Liver (tissue), 9 donors: ENCODE data around the gene GOLGA6L7. TPM values are rescaled to one million over a fixed set of nuclear protein-coding genes. Genes with fewer than 3 reads are reported as not detected.

Source experiments
- DNase-seq: peaks from one replicate; pipeline ENCODE4 v3.0.0-alpha.2; 2017; ENCODE audit warnings: low spot score
- H3K27ac ChIP-seq, 2 donors: one replicate each; pipeline ENCODE4 v1.7.0; 2013; ENCODE audit warnings: inconsistent platforms in 2 of 2, low read length in 2 of 2, control low read depth in 1 of 2, low read depth in 1 of 2, mild to moderate bottlenecking in 1 of 2
- H3K27me3 ChIP-seq, 4 donors: one replicate each; pipeline versions ENCODE4 v1.6.1 to v1.7.0; 2013; ENCODE audit warnings: low read length in 3 of 4, inconsistent platforms in 1 of 4, mild to moderate bottlenecking in 1 of 4, moderate library complexity in 1 of 4; ENCODE audit not compliant: control insufficient read depth in 4 of 4, insufficient read depth in 4 of 4
- H3K36me3 ChIP-seq, 4 donors: one replicate each; pipeline versions ENCODE4 v1.6.1 to v1.7.0; 2013; ENCODE audit warnings: low read length in 3 of 4, mild to moderate bottlenecking in 3 of 4, low read depth in 1 of 4, moderate library complexity in 1 of 4; ENCODE audit not compliant: control insufficient read depth in 4 of 4, insufficient read depth in 3 of 4
- H3K4me1 ChIP-seq, 4 donors: one replicate each; pipeline versions ENCODE4 v1.6.1 to v1.7.0; 2013; ENCODE audit warnings: low read length in 3 of 4, mild to moderate bottlenecking in 3 of 4, moderate library complexity in 1 of 4; ENCODE audit not compliant: control insufficient read depth in 4 of 4, insufficient read depth in 4 of 4
- H3K4me3 ChIP-seq, 3 donors: one replicate each; pipeline versions ENCODE4 v1.6.1 to v1.7.0; 2013; ENCODE audit warnings: low read length in 3 of 3, control low read depth in 1 of 3, low read depth in 1 of 3, mild to moderate bottlenecking in 1 of 3
- H3K9ac ChIP-seq, 2 donors: one replicate each; pipeline ENCODE4 v1.7.0; 2013; ENCODE audit warnings: low read length in 2 of 2, mild to moderate bottlenecking in 2 of 2, moderate library complexity in 2 of 2, control low read depth in 1 of 2, low read depth in 1 of 2
- H3K9me3 ChIP-seq, 4 donors: one replicate each; pipeline versions ENCODE4 v1.6.1 to v1.7.0; 2013; ENCODE audit warnings: low read length in 3 of 4; ENCODE audit not compliant: control insufficient read depth in 4 of 4
- CTCF ChIP-seq: fragments of 150-350 bp; IDR thresholded peaks from 2 replicates; pipeline ENCODE4 v1.5.1; 2017; ENCODE audit warnings: improper control_type of control experiment, low read depth, low read length; ENCODE audit not compliant: missing input control
- FOXA1 ChIP-seq: IDR thresholded peaks from 2 replicates; pipeline ENCODE4 v1.6.1; 2016; ENCODE audit warnings: antibody characterized with exemption
- FOXA2 ChIP-seq: IDR thresholded peaks from 2 replicates; pipeline ENCODE4 v1.6.1; 2016; ENCODE audit warnings: antibody characterized with exemption
- HNF4A ChIP-seq, 2 donors: conservative IDR thresholded peaks; 2 replicates each; pipeline ENCODE4 v1.6.1; 2016; ENCODE audit warnings: antibody characterized with exemption in 2 of 2, mild to moderate bottlenecking in 2 of 2
- JUND ChIP-seq, 2 donors: IDR thresholded peaks; 2 replicates each; pipeline ENCODE4 v1.6.1; 2016; ENCODE audit warnings: antibody characterized with exemption in 2 of 2
- MAX ChIP-seq: IDR thresholded peaks from 2 replicates; pipeline ENCODE4 v1.6.1; 2016; ENCODE audit warnings: antibody characterized with exemption
- NR2F2 ChIP-seq: IDR thresholded peaks from 2 replicates; pipeline ENCODE4 v1.6.1; 2016; ENCODE audit warnings: antibody characterized with exemption
- RAD21 ChIP-seq, 2 donors: IDR thresholded peaks; 2 replicates each; pipeline ENCODE4 v1.6.1; 2016; ENCODE audit warnings: antibody characterized with exemption in 2 of 2, mild to moderate bottlenecking in 2 of 2
- RXRA ChIP-seq, 2 donors: IDR thresholded peaks; 2 replicates each; pipeline ENCODE4 v1.6.1; 2017 to 2018; ENCODE audit warnings: antibody characterized with exemption in 2 of 2, mild to moderate bottlenecking in 1 of 2
- SP1 ChIP-seq: IDR thresholded peaks from 2 replicates; pipeline ENCODE4 v1.6.1; 2018; ENCODE audit warnings: antibody characterized with exemption, mild to moderate bottlenecking
- TAF1 ChIP-seq: conservative IDR thresholded peaks from 2 replicates; pipeline ENCODE4 v1.6.1; 2016; ENCODE audit warnings: antibody characterized with exemption, mild to moderate bottlenecking
- YY1 ChIP-seq: IDR thresholded peaks from 2 replicates; pipeline ENCODE4 v1.6.1; 2016; ENCODE audit warnings: antibody characterized with exemption, mild to moderate bottlenecking
- ZBTB33 ChIP-seq: IDR thresholded peaks from 2 replicates; pipeline ENCODE4 v1.6.1; 2016; ENCODE audit warnings: antibody characterized with exemption
- WGBS: extraction: QIAGEN DNeasy Blood & Tissue Kit; methylation state at CpG from one replicate; pipeline ENCODE4 v1.1.7; 2013; 5-methylcytosine and 5-hydroxymethylcytosine counted together
- polyA plus RNA-seq, 2 donors: library from polyadenylated mRNA; stranded (reverse) in 1 of 2; unstranded in 1 of 2; fragments of 200-250 nt in 1 of 2; fragments of >200 nt in 1 of 2; fragmentation: Nextera tagmentation in 1 of 2; extraction: Ambion mirVana in 1 of 2; gene quantifications; one replicate each; pipeline versions ENCODE4 v1.2.1 to v1.2.3, GENCODE V29; 2013 to 2015
- total RNA-seq, 2 donors: library from RNA; depleted of rRNA; stranded (reverse); fragments of >200 nt; gene quantifications; one replicate each; pipeline ENCODE4 v1.2.3, GENCODE V29; 2014
- donor health status: healthy.
- donor health status: healthy.
- donor health status: healthy.
- donor health status: healthy.
- donor health status: healthy.

Gene GOLGA6L7
- total and polyA plus RNA-seq, 4 donors: not detected

- peaks cover 2 to 8% (median 4%) of the 10 kb centered on the region in 4 donors for H3K4me1 ChIP-seq
- H3K27me3 ChIP-seq: peaks cover 0 to 9% (median 0%) of the 10 kb centered on the region in 4 donors
- WGBS: 97% methylated on average over 3 of the region's 3 CpGs
- H3K4me3 ChIP-seq: no peak overlapping the region
- no peak for DNase-seq
- H3K9me3 ChIP-seq: no peaks in the 10 kb centered on the region
- H3K27ac ChIP-seq: no peak overlapping the region
- no peak overlapping the region for H3K9ac ChIP-seq
- no peak for TF ChIP-seq SP1
- TF ChIP-seq RXRA (IDR thresholded peaks at IDR 0.05): no peak
- TF ChIP-seq ZBTB33: no peak
- no peak for TF ChIP-seq TAF1
- TF ChIP-seq NR2F2: no peak
- TF ChIP-seq RAD21 (IDR thresholded peaks at IDR 0.05): no peak
- H3K36me3 ChIP-seq: no peaks in the 10 kb centered on the region
These were observed 40.9 kb upstream of the GOLGA6L7 start for GRCh38 chr15:28889346-28889745.

- Histone ChIP-seq H3K4me1 (peaks cover 2 to 8% (median 4%) of the 10 kb centered on the region in 4 donors), H3K27me3 (peaks cover 0 to 9% (median 0%) of the 10 kb centered on the region in 4 donors), H3K36me3 (no peaks in the 10 kb centered on the region), H3K9ac (no peak overlapping the region), H3K27ac (no peak overlapping the region), H3K4me3 (no peak overlapping the region), H3K9me3 (no peaks in the 10 kb centered on the region)
- 90% methylated on average over 10 of the region's 10 CpGs for WGBS
- TF ChIP-seq FOXA1 (no peak), TAF1 (no peak), FOXA2 (no peak), CTCF (no peak), ZBTB33 (no peak), MAX (no peak), RXRA (IDR thresholded peaks at IDR 0.05) (no peak), HNF4A (conservative IDR thresholded peaks at IDR 0.05) (no peak), YY1 (no peak), JUND (IDR thresholded peaks at IDR 0.05) (no peak)
- DNase-seq: no peak
These were observed 40.5 kb upstream of the GOLGA6L7 start for GRCh38 chr15:28888900-28889299.
